ENCODE results near the gene DCAKD. TPM values are rescaled to one million over a fixed set of nuclear protein-coding genes. Genes with fewer than 3 reads are reported as not detected.

The DCAKD gene
- total and polyA plus RNA-seq, 12 donors: 34.9 to 115 (median 62.9) TPM

DNA sequence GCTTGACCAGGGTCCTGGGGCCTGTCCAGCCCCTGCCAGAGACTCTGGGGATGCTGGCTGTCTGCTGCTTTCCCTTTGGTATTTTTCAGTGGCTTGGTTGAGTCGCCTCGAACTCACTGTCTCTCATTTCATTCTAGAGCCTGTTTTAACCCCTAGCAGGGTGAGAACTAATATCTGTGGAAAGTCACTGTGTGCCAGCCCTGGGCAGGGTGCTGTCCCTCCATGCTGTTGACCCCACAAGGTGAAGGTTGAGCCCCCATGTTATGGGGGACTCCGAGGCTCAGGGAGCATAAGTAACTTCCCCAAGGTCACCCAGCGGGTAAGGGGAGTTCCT lies 33.0 kb downstream of the DCAKD start:
- H3K4me3 ChIP-seq: peak overlapping the region in 2 of 4 donors; percentile 6 to 75
- H3K4me1 ChIP-seq (replicated peaks in 1 of 2): peaks cover 20 to 39% of the 10 kb centered on the region in 2 donors
- H3K27me3 ChIP-seq: no peaks in the 10 kb centered on the region
- no peaks in the 10 kb centered on the region for H3K9me3 ChIP-seq (replicated peaks in 1 of 3)
- WGBS, 4 donors: 14 to 34% (median 23%) methylated on average over 3 to 4 of the region's 4 CpGs
- H3K36me3 ChIP-seq (replicated peaks in 1 of 2): no peaks in the 10 kb centered on the region
- TF ChIP-seq POLR2A (IDR thresholded peaks at IDR 0.05): no peak
- TF ChIP-seq, protein P1, sequence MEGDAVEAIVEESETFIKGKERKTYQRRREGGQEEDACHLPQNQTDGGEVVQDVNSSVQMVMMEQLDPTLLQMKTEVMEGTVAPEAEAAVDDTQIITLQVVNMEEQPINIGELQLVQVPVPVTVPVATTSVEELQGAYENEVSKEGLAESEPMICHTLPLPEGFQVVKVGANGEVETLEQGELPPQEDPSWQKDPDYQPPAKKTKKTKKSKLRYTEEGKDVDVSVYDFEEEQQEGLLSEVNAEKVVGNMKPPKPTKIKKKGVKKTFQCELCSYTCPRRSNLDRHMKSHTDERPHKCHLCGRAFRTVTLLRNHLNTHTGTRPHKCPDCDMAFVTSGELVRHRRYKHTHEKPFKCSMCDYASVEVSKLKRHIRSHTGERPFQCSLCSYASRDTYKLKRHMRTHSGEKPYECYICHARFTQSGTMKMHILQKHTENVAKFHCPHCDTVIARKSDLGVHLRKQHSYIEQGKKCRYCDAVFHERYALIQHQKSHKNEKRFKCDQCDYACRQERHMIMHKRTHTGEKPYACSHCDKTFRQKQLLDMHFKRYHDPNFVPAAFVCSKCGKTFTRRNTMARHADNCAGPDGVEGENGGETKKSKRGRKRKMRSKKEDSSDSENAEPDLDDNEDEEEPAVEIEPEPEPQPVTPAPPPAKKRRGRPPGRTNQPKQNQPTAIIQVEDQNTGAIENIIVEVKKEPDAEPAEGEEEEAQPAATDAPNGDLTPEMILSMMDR (IDR thresholded peaks at IDR 0.05): no peak
- DNase-seq: no peak
- intact Hi-C loops (cut with DNase I): loop anchor here in 1 of 2 donors (10.0 kb wide), 1 partner anchor 244 kb away; no protein-coding TSS in a partner anchor
- peak overlapping the region in 1 of 5 donors; percentile 67 for H3K27ac ChIP-seq

DNA sequence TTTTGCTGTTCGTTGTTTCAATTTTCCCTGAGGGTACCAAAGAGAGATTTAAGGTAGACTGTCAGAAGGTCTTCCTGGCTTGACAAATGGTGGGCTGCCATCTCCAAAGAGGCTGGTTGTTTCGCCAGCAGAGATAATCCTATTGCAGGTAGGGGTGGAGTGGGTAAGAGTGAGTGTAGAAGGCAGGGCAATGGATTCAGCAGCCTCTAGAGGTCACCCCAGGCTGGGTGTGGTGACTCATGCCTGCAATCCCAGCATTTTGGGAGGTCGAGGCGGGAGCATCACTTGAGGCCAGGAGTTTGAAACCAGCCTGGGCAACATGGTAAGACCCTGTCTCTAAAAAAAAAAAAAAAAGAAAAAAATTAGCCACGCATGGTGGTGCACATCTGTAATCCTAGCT lies 34.6 kb downstream of the DCAKD start:
- no peaks in the 10 kb centered on the region for H3K36me3 ChIP-seq (replicated peaks in 1 of 2)
- no peak overlapping the region for H3K4me3 ChIP-seq
- 62 to 68% (median 65%) methylated on average over 5 of the region's 5 CpGs for WGBS, 4 donors
- H3K9me3 ChIP-seq (replicated peaks in 1 of 3): no peaks in the 10 kb centered on the region
- H3K4me1 ChIP-seq (replicated peaks in 1 of 2): peaks cover 20 to 32% of the 10 kb centered on the region in 2 donors
- TF ChIP-seq, protein P1 (IDR thresholded peaks at IDR 0.05): peak in 2 of 6 experiments; percentile 16 to 19
- no peak for TF ChIP-seq POLR2A (IDR thresholded peaks at IDR 0.05)
- no peak overlapping the region for H3K27ac ChIP-seq
- no peaks in the 10 kb centered on the region for H3K27me3 ChIP-seq
- intact Hi-C loops (cut with DNase I): loop anchor here in 1 of 2 donors (10.0 kb wide), 1 partner anchor 242 kb away; no protein-coding TSS in a partner anchor
- DNase-seq: peak in 2 of 7 donors; percentile 40 to 43

DNA sequence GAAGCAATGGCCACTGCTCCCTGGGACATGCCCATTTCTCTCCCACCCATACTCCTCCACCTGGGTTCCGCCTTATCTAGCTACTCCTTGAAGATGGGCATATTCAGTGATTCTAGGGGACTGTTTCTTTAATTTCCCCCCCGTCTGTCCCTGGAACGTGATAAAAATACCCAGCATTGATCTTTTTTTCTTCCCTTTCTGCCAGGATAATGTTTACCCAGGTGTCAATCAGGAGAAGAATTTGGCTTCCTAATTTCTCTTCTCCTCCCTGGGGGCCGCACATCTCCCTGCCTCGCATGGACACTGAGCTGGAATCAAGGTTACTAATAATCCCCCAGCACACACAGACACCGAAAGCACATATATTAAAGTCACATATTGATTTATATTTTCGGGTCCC lies 35.2 kb downstream of the DCAKD start:
- no peaks in the 10 kb centered on the region for H3K36me3 ChIP-seq (replicated peaks in 1 of 2)
- no peaks in the 10 kb centered on the region for H3K27me3 ChIP-seq
- intact Hi-C loops (cut with DNase I): loop anchor here in 1 of 2 donors (10.0 kb wide), 1 partner anchor 241 kb away; no protein-coding TSS in a partner anchor
- no peak overlapping the region for H3K4me3 ChIP-seq
- H3K4me1 ChIP-seq (replicated peaks in 1 of 2): peaks cover 14 to 26% of the 10 kb centered on the region in 2 donors
- TF ChIP-seq POLR2A (IDR thresholded peaks at IDR 0.05): no peak
- TF ChIP-seq, protein P1 (IDR thresholded peaks at IDR 0.05): no peak
- H3K9me3 ChIP-seq (replicated peaks in 1 of 3): no peaks in the 10 kb centered on the region
- DNase-seq: no peak
- WGBS, 4 donors: 64 to 74% (median 70%) methylated on average over 7 of the region's 7 CpGs
- no peak overlapping the region for H3K27ac ChIP-seq

DNA sequence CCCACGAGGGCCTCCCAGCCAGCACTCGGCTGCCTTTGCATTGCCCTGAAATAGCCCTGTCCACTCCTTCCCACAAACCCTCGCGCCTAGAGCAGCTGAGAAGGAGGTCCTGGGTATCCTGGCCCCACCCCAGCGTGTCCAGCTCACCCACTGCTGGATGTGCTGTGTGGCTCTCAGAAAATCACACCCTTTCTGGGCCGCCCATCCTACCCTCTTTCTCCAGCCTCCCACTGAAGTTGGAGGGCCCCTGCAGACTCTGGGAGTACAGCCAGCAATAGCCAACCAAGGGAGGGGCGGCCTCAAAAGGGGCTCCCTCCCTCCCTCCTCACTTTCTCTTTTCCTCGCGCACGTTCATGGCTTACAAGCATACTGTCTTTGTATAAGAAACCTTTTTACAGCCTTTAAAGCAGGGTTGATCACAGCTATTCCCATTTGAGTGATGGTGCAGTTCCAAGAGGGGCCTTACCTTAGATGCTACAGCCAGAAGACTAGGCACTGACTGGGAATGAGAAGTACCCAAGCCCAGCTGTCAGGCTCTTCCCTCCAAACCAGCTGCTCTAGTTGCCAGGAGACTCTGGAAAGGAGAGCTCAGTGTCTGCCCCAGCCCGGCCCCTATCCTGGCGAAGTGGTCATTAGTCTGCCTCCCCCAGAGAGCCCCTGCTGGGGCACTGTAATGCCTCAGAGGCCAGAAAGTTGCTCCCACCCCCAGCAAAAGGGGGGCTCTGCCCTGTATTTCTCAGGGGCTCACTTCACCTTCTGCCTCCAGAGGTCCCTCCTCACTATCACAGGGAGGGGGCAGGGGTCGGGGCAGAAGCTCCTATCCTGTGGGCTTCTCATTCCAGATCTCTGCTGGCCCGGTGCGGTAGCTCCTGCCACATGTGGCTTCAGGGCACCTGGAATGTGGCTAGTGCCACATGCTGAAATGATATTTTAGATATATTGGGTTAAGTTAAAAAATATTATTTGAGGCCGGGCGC lies 38.1 kb downstream of the DCAKD start:
- no peak overlapping the region for H3K27ac ChIP-seq
- no peaks in the 10 kb centered on the region for H3K27me3 ChIP-seq
- TF ChIP-seq POLR2A (IDR thresholded peaks at IDR 0.05): no peak
- TF ChIP-seq, protein P1 (IDR thresholded peaks at IDR 0.05): no peak
- no peak overlapping the region for H3K4me3 ChIP-seq
- peaks cover 0 to 3% of the 10 kb centered on the region in 2 donors for H3K4me1 ChIP-seq (replicated peaks in 1 of 2)
- WGBS, 4 donors: 74 to 76% (median 75%) methylated on average over 12 to 17 of the region's 17 CpGs
- intact Hi-C loops (cut with DNase I): loop anchor here in 1 of 2 donors (10.0 kb wide), 1 partner anchor 239 kb away; no protein-coding TSS in a partner anchor
- H3K9me3 ChIP-seq (replicated peaks in 1 of 3): no peaks in the 10 kb centered on the region
- no peaks in the 10 kb centered on the region for H3K36me3 ChIP-seq (replicated peaks in 1 of 2)
- no peak for DNase-seq

All from adrenal gland (tissue), 12 donors.